NCI-H1417 treated with DMSO at 0.1 percent for 48 hours (cell line): Measurements from ENCODE around the gene BBS9.
"Not testable (repeated sequence)": the region's sequence is repeated elsewhere in the genome, so short reads cannot be mapped to it uniquely, and the experiment has no call there.

Experiments used
- DNase-seq: peaks from one replicate; lab custom pipeline; 2025; lab: John Stamatoyannopoulos, UW

BBS9 gene

GRCh38 chr7:33128990-33129805 is at the start of gene BBS9:
Gene BBS9 (plus strand): TSS chr7:33129564. CDS start chr7:33146253, 16,689 bp downstream.
- peak; percentile 98 for DNase-seq

GRCh38 chr7:33079763-33080690 is 49.3 kb upstream of the BBS9 start:
- DNase-seq = no peak

GRCh38 chr7:33087356-33087755 is 42.0 kb upstream of the BBS9 start:
- DNase-seq = no peak

GRCh38 chr7:33087858-33088257 is 41.5 kb upstream of the BBS9 start:
- no peak for DNase-seq

GRCh38 chr7:33089142-33089541 is 40.2 kb upstream of the BBS9 start:
- no peak for DNase-seq

- DNase-seq = no peak
Measured at GRCh38 chr7:33091111-33091531, 38.2 kb upstream of the BBS9 start.

- DNase-seq = no peak
Measured at GRCh38 chr7:33091641-33092191, 37.6 kb upstream of the BBS9 start.

GRCh38 chr7:33093266-33093665 is 36.1 kb upstream of the BBS9 start:
- no peak for DNase-seq

GRCh38 chr7:33094745-33095275 is 34.6 kb upstream of the BBS9 start:
- DNase-seq = not testable (repeated sequence)

GRCh38 chr7:33099154-33099940 is 30.0 kb upstream of the BBS9 start:
- no peak for DNase-seq

- DNase-seq = no peak
Measured at GRCh38 chr7:33100770-33101169, 28.6 kb upstream of the BBS9 start.

GRCh38 chr7:33101906-33102305 is 27.5 kb upstream of the BBS9 start:
- no peak for DNase-seq

GRCh38 chr7:33107136-33108066 is 22.0 kb upstream of the BBS9 start:
- DNase-seq = no peak

- no peak for DNase-seq
Measured at GRCh38 chr7:33108554-33109004, 20.8 kb upstream of the BBS9 start.

- DNase-seq = peak; percentile 60
Measured at GRCh38 chr7:33109005-33109757, 20.2 kb upstream of the BBS9 start, which contains the start of gene RP9. Gene RP9 (minus strand): TSS chr7:33109404. CDS start chr7:33109372, 32 bp downstream.

GRCh38 chr7:33109758-33110238 is 19.6 kb upstream of the BBS9 start:
- no peak for DNase-seq

- DNase-seq = no peak
Measured at GRCh38 chr7:33111614-33112013, 17.8 kb upstream of the BBS9 start.

GRCh38 chr7:33114976-33115375 is 14.4 kb upstream of the BBS9 start:
- no peak for DNase-seq

GRCh38 chr7:33118383-33118782 is 11.0 kb upstream of the BBS9 start:
- no peak for DNase-seq
